Brain microvascular endothelial cell (primary cell): Measurements from ENCODE around the gene KRTAP2-2.

Source experiments
- DNase-seq: peaks from one replicate; pipeline ENCODE4 v3.0.0-alpha.2; 2020
- H3K27ac ChIP-seq: fragments of 250-450 bp; sonication (Bioruptor Pico); 2 replicates; pipeline ENCODE4 v1.5.1; 2020; ENCODE audit warnings: mild to moderate bottlenecking, moderate library complexity
- H3K27me3 ChIP-seq: fragments of 250-450 bp; sonication (Bioruptor Pico); replicated peaks from 2 replicates; pipeline ENCODE4 v1.5.1; 2020; ENCODE audit warnings: mild to moderate bottlenecking
- H3K36me3 ChIP-seq: fragments of 250-450 bp; sonication (Bioruptor Pico); replicated peaks from 2 replicates; pipeline ENCODE4 v1.5.1; 2020; ENCODE audit warnings: mild to moderate bottlenecking
- H3K4me3 ChIP-seq: 2 replicates; pipeline ENCODE4 v1.5.1; 2011; ENCODE audit warnings: low read depth, mild to moderate bottlenecking, control low read depth, low read length, moderate library complexity
- CTCF ChIP-seq: IDR thresholded peaks from 2 replicates; pipeline ENCODE4 v1.5.1; 2011; ENCODE audit warnings: low read depth, mild to moderate bottlenecking, moderate library complexity, low read length, control low read depth, inconsistent platforms; ENCODE audit errors: missing control alignments
- in situ Hi-C: cut with HindIII; loops from 2 replicates; pipeline ENCODE4 v1.10.0; 2017; ENCODE audit warnings: low sequenced_read_pairs, low pct_ligation_motif_present

Gene KRTAP2-2

GRCh38 chr17:41012326-41013120 lies 42.5 kb downstream of the KRTAP2-2 start:
- Histone ChIP-seq H3K36me3 (no peaks in the 10 kb centered on the region), H3K4me3 (no peak overlapping the region), H3K27me3 (no peaks in the 10 kb centered on the region), H3K27ac (no peak overlapping the region)
- no peak for TF ChIP-seq CTCF
- DNase-seq = no peak
- in situ Hi-C loops = no loop called here

GRCh38 chr17:41010441-41010840 lies 44.6 kb downstream of the KRTAP2-2 start:
- no peak overlapping the region for H3K4me3 ChIP-seq
- no peaks in the 10 kb centered on the region for H3K27me3 ChIP-seq
- no peak for TF ChIP-seq CTCF
- in situ Hi-C loops = no loop called here
- H3K36me3 ChIP-seq = no peaks in the 10 kb centered on the region
- no peak overlapping the region for H3K27ac ChIP-seq
- no peak for DNase-seq

GRCh38 chr17:41009936-41010335 lies 45.1 kb downstream of the KRTAP2-2 start:
- in situ Hi-C loops = no loop called here

GRCh38 chr17:41009301-41009760 lies 45.7 kb downstream of the KRTAP2-2 start:
- no peak for TF ChIP-seq CTCF
- no peaks in the 10 kb centered on the region for H3K27me3 ChIP-seq
- H3K36me3 ChIP-seq = no peaks in the 10 kb centered on the region
- H3K27ac ChIP-seq = no peak overlapping the region
- DNase-seq = no peak
- in situ Hi-C loops = no loop called here
- H3K4me3 ChIP-seq = no peak overlapping the region

More at GRCh38 chr17:41009936-41010335, 45.1 kb downstream of the KRTAP2-2 start:
- no peaks in the 10 kb centered on the region for H3K36me3 ChIP-seq
- no peak for TF ChIP-seq CTCF
- H3K4me3 ChIP-seq = no peak overlapping the region
- H3K27ac ChIP-seq = no peak overlapping the region
- no peak for DNase-seq
- no peaks in the 10 kb centered on the region for H3K27me3 ChIP-seq

- H3K27ac ChIP-seq = no peak within 1 kb of the TSS
- in situ Hi-C loops = no loop called here
- no peak within 1 kb of the TSS for H3K4me3 ChIP-seq
- H3K36me3 ChIP-seq = no peaks in the 10 kb centered on the region
- no peak for TF ChIP-seq CTCF
- DNase-seq = no peak
- no peaks in the 10 kb centered on the region for H3K27me3 ChIP-seq
These were observed 46.2 kb downstream of the KRTAP2-2 start, which contains the start of gene KRTAP3-1 for GRCh38 chr17:41008811-41009210. KRTAP3-1 (minus strand) TSS chr17:41009128; CDS start chr17:41009074, 54 bp downstream.
